Kidney (tissue), 14 donors: ENCODE measurements around the gene SBNO2. TPM values are rescaled to one million over a fixed set of nuclear protein-coding genes. Genes with fewer than 3 reads are reported as not detected.

Experiments
- DNase-seq, 5 donors: peaks; one replicate each; pipeline ENCODE4 v3.0.0-alpha.2; 2013 to 2020
- FAIRE-seq: peaks from 2 replicates; lab custom pipeline; 2012; peaks lifted over from hg19 to GRCh38; lab: Jason Lieb, UNC
- H3K27ac ChIP-seq, 2 donors: one replicate each; pipeline ENCODE4 v1.7.0; 2013; ENCODE audit warnings: low read depth in 2 of 2, low read length in 2 of 2, inconsistent platforms in 1 of 2
- H3K27me3 ChIP-seq: one replicate; pipeline ENCODE4 v1.7.1; 2013; ENCODE audit warnings: low read length, inconsistent platforms; ENCODE audit not compliant: control insufficient read depth, insufficient read depth
- H3K36me3 ChIP-seq, 3 donors: one replicate each; pipeline versions ENCODE4 v1.7.0 to v1.7.1; 2013; ENCODE audit warnings: low read length in 3 of 3, control low read depth in 1 of 3, inconsistent platforms in 1 of 3; ENCODE audit not compliant: insufficient read depth in 3 of 3, control insufficient read depth in 2 of 3
- H3K4me1 ChIP-seq, 3 donors: one replicate each; pipeline versions ENCODE4 v1.7.0 to v1.7.1; 2013; ENCODE audit warnings: low read length in 3 of 3, inconsistent platforms in 1 of 3, low read depth in 1 of 3; ENCODE audit not compliant: control insufficient read depth in 2 of 3, insufficient read depth in 2 of 3
- H3K4me3 ChIP-seq, 3 donors: one replicate each; pipeline versions ENCODE4 v1.7.0 to v1.8.1; 2013; ENCODE audit warnings: low read length in 3 of 3, control low read depth in 1 of 3, inconsistent platforms in 1 of 3
- H3K9ac ChIP-seq, 3 donors: one replicate each; pipeline versions ENCODE4 v1.7.0 to v1.7.1; 2013; ENCODE audit warnings: low read length in 3 of 3, control low read depth in 1 of 3, inconsistent platforms in 1 of 3
- H3K9me3 ChIP-seq, 3 donors: one replicate each; pipeline versions ENCODE4 v1.7.0 to v1.7.1; 2013; ENCODE audit warnings: low read length in 3 of 3, control low read depth in 1 of 3, inconsistent platforms in 1 of 3; ENCODE audit not compliant: control insufficient read depth in 2 of 3, insufficient read depth in 1 of 3
- intact Hi-C: fragments of 100-400 bp; cut with DNase I; formaldehyde crosslinking; loops from one replicate; pipeline ENCODE4 v1.11.1; 2022
- polyA plus RNA-seq: library from polyadenylated mRNA; stranded (reverse); fragments of 350-450 nt; fragmentation: Illumina TruSeq; extraction: RNeasy Lipid Tissue Mini Kit (QIAGEN cat#74804); gene quantifications from one replicate; pipeline ENCODE4 v1.2.3, GENCODE V29; 2014; ENCODE audit warnings: low read depth, low replicate concordance; ENCODE audit not compliant: insufficient read depth
- total RNA-seq: library from RNA; stranded (reverse); fragmentation: NEBNext Ultra II Directional; extraction: Animal tissue kit (Norgen Biotek cat#: 25700); gene quantifications from one replicate; pipeline ENCODE4 v1.2.1, GENCODE V29; 2021
- TF ChIP-seq, protein P1 (sequence below): IDR thresholded peaks from 3 replicates; pipeline ENCODE4 v1.5.1; 2012; ENCODE audit warnings: mild to moderate bottlenecking, moderate library complexity, borderline replicate concordance; ENCODE audit not compliant: insufficient read depth; ENCODE audit errors: extremely low read depth
- donor health status: control.
- donor health status: control.
- donor health status: control.
- donor health status: control.
- donor health status: control.
- donor health status: DM: yes; HTN: yes; CAD: no.
- donor health status: Normal renal cell carcinoma (clear cell type).

The SBNO2 gene
- total and polyA plus RNA-seq, 2 donors from 2014 or later = 12.2 to 156 TPM

DNA sequence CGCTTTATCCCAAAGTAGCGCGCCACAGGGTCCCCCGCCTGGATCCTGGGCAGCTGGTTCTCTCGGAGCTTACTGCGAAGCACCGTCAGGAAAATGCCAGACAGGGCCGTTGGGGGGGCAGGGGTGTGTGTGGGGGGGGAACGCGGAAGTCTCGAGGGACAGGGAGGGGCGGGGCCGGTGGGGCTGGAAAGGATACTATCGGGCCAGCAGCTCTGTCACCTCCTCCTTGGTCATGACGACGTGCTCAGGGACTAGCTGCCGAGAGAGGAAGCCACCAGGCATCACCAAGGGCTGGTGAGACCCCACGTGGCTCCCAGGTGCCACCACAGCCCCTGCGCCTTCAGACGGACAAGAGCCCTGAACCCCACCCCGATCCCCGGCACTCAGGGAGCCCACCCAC lies 84.2 kb downstream of the SBNO2 start:
- peaks cover 0 to 6% (median 4%) of the 10 kb centered on the region in 3 donors for H3K36me3 ChIP-seq
- H3K9me3 ChIP-seq = no peaks in the 10 kb centered on the region
- no peak overlapping the region for H3K27ac ChIP-seq
- H3K4me3 ChIP-seq = no peak overlapping the region
- H3K9ac ChIP-seq = no peak overlapping the region
- H3K4me1 ChIP-seq = peaks cover 0 to 9% (median 0%) of the 10 kb centered on the region in 3 donors
- FAIRE-seq = no peak
- no peak for DNase-seq
- no peaks in the 10 kb centered on the region for H3K27me3 ChIP-seq
- intact Hi-C loops = no loop called here
- TF ChIP-seq, protein P1, sequence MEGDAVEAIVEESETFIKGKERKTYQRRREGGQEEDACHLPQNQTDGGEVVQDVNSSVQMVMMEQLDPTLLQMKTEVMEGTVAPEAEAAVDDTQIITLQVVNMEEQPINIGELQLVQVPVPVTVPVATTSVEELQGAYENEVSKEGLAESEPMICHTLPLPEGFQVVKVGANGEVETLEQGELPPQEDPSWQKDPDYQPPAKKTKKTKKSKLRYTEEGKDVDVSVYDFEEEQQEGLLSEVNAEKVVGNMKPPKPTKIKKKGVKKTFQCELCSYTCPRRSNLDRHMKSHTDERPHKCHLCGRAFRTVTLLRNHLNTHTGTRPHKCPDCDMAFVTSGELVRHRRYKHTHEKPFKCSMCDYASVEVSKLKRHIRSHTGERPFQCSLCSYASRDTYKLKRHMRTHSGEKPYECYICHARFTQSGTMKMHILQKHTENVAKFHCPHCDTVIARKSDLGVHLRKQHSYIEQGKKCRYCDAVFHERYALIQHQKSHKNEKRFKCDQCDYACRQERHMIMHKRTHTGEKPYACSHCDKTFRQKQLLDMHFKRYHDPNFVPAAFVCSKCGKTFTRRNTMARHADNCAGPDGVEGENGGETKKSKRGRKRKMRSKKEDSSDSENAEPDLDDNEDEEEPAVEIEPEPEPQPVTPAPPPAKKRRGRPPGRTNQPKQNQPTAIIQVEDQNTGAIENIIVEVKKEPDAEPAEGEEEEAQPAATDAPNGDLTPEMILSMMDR = no peak

DNA sequence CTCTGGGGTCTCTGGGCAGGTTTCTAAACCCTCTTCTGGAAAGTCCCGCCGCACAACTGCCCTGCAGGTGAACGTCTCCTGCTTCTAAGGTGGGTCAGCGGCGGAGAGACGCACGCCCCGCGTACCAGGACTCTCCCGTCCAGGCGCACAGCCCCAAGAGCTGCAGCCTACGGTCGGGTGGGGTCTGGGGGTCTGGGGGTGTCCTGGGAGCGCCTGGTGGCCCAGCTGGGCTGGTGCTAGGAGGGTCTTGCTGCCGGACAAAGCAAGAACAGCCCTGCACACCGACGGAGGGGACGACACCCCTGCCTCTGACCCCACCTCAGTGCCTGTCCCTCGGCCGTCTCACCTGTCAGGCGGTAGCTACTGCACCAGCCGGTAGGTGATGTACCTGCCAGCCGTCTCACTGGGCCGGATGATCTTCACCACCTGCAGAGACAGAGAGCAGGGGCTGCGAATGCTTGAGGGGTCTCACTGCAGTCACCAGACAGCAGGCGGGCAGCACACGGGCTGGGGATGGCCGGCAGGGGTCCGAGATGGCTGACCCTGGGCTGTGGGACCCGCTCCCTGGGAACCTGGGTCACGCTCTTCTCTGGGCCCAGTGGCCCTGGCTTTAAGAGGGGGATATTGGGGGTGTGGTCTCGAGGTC lies 84.8 kb downstream of the SBNO2 start:
- no peak for DNase-seq
- TF ChIP-seq, protein P1 = no peak
- H3K27ac ChIP-seq = no peak overlapping the region

DNA sequence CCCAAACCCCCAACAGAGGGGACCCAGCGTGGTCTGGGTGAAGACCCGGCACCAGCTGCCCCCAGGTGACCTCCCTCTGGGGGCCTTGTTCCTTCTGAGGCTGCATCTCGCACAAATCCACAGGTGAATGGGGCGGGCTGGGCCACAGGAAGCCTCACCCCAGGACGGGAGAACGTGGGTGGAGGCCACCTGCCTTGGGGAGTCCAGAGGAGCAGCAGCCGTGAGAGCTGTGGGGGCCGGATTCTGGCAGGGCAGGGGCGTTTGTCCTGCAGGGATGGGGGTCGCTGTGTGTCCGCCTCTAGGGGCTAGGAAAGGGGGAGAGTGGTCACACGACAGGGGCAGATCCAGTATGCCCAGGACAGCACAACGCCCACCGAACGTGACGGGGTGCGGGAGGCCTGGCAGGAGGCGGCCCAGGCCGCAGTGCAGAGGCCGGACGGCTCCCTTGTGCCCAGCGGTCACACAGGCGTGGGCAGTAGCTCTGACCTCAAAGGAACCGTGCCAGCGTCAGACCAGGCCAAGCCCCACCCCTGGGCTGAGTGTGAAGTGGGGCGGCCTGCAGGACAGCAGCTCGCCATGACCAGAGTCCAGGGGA lies 85.6 kb downstream of the SBNO2 start:
- no peak overlapping the region for H3K4me3 ChIP-seq
- FAIRE-seq = no peak

More for the DNA sequence above, 84.8 kb downstream of the SBNO2 start:
- no peaks in the 10 kb centered on the region for H3K9me3 ChIP-seq
- no peak overlapping the region for H3K9ac ChIP-seq
- intact Hi-C loops = no loop called here
- no peak for FAIRE-seq
- H3K27me3 ChIP-seq = no peaks in the 10 kb centered on the region
- peaks cover 0 to 6% (median 0%) of the 10 kb centered on the region in 3 donors for H3K4me1 ChIP-seq
- H3K4me3 ChIP-seq = no peak overlapping the region
- peaks cover 0 to 6% (median 4%) of the 10 kb centered on the region in 3 donors for H3K36me3 ChIP-seq

More for the DNA sequence above, 85.6 kb downstream of the SBNO2 start:
- Histone ChIP-seq H3K36me3 (peaks cover 0 to 6% (median 4%) of the 10 kb centered on the region in 3 donors), H3K9me3 (no peaks in the 10 kb centered on the region), H3K27ac (no peak overlapping the region), H3K9ac (no peak overlapping the region), H3K27me3 (no peaks in the 10 kb centered on the region), H3K4me1 (no peaks in the 10 kb centered on the region)
- intact Hi-C loops = no loop called here
- no peak for DNase-seq
- TF ChIP-seq, protein P1 = no peak
